ENCODE results near the gene MINDY1.

The MINDY1 gene

DNA sequence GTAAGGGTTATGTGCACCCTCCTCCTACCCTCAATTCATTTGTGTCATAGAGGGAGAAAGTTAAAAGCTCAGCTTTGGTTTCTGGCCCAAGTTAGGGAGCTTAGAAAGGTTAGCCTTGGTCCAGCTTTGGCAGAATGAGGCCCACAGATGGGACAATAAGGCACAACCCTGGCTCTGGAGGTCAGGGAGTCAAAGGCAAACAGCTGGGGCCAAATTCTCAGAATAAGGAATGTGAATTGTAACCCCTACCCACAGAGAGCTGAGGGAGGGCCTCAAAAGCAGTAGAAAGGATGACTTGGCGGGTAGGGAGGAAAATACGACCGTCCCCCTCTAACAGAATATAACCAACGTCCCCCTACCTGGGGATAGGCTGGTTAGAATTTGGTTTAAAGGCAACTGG lies 41.1 kb downstream of the MINDY1 start:
- no peak for DNase-seq (ENCODE audit: low read depth)

DNA sequence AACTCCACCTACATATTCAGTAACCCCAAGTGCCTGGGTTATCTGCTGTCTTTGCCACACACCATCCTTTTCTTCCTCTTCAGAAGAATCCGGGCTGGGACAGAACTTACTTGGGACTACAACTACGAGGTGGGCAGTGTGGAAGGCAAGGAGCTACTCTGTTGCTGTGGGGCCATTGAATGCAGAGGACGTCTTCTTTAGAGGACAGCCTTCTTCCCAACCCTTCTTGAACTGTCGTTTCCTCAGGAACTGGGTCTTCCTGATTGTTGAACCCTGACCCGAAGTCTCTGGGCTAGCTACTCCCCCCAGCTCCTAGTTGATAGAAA lies 42.6 kb downstream of the MINDY1 start:
- no peak for DNase-seq (ENCODE audit: low read depth)

DNA sequence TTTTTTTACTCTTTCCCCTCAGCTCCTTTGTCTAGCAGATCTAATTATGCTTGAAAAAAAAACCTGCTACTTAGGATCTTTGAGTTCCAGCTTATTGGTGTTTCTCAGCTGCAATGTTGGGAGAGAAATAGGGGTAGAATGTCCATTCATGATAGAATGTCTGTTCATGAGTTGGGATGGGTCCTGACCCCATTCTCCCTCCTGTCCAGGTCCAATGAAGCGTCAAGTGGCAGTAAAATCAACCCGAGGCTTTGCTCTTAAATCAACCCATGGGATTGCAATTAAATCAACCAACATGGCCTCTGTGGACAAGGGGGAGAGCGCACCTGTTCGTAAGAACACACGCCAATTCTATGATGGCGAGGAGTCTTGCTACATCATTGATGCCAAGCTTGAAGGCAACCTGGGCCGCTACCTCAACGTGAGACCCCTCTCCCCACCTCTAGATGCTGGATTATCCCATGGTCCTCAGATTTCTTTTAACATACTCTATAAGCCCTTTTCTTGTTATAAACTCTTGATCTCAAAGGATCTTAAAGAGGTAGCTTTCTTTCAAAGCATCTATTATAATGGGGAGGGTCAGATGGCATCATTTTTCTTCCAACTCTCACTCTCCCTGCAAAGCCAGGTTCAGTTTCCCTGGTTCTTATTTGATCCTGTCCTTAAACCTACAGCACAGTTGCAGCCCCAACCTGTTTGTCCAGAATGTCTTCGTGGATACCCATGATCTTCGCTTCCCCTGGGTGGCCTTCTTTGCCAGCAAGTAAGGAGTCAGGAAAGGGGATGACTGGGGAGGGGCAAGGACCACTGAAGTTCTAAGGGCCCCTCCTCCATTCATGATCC lies 43.2 kb downstream of the MINDY1 start:
- DNase-seq (ENCODE audit: low read depth), result no peak

DNA sequence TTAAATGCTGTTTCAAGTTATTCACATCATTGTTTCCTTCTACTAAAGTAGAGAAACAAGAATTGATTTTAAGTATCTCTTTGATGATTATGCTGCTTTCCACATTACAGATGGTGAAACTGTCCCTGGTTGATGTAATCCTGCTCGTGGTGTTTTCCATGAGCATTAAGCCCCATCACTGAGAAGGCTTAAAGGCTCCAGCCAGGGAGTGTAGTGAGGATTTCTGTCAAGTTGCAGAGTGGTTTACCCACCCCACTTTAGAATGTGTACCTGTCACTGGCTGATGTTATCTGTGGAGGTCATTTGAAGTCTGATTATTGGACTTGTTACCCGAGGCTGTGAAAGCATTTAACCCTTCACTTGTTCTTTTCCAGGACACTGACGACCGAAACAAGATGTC lies 44.9 kb downstream of the MINDY1 start:
- no peak for DNase-seq (ENCODE audit: low read depth)

DNA sequence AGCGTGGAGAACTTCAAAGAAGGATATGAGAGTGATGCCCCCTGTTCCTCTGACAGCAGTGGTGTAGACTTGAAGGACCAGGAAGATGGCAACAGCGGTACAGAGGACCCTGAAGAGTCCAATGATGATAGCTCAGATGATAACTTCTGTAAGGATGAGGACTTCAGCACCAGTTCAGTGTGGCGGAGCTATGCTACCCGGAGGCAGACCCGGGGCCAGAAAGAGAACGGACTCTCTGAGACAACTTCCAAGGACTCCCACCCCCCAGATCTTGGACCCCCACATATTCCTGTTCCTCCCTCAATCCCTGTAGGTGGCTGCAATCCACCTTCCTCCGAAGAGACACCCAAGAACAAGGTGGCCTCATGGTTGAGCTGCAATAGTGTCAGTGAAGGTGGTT lies 46.1 kb downstream of the MINDY1 start:
- DNase-seq (ENCODE audit: low read depth), result no peak

DNA sequence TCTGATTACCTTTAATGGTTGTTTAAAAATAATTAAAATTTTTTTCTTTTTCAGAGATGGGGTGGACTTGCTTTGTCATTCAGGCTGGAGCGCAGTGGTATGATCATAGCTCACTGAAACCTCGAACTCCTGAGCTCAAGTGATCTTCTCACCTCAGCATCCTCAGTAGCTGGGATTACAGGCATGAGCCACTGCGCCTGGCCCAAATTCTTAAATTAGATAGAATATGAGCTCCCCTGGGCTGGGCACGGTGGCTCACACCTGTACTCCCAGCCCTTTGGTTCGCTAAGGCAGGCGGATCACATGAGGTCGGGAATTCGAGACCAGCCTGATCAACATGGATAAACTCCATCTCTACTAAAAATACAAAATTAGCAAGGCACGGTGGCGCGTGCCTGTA lies 49.0 kb downstream of the MINDY1 start:
- DNase-seq (ENCODE audit: low read depth), result no peak

DNA sequence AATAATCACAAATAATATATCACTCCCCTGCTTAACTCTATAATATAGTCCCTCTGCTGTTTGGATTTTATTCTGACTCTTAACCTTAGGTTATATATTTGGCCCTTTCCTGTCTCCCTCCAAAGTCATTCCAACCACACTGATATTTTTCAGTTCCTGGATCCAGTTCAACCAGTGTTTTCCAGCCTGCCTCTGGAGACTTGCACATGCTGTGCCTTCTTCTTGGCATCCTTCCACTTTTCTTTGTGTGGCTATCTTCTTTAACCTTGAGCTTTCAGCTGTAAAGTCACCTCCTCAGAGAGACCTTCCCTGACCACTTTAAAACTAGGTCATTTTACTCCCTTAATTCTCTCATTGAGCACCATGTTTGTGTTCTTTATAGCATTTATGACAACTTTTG lies 51.4 kb downstream of the MINDY1 start:
- DNase-seq (ENCODE audit: low read depth), result no peak

DNA sequence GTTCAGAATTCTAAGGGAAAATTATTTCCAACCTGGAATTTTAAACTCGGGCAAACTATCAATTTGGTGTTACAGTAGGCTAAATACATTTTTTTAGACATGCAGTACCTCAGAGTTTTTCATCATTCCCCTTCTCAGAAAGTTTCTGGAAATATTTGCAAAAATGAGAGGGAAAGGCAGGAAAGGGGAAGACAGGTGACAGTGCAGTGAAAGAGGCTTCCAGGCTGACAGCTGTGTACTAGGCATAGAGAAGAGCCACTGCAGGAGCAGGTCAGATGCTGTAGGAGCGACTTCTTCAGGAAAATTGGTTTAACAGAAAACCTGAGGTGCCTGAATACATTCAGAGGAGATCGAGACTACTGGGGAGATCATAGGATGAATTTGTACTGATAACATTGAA lies 52.0 kb downstream of the MINDY1 start:
- DNase-seq (ENCODE audit: low read depth), result no peak
